RWPE1 (cell line): Measurements from ENCODE around the gene HDLBP.
A peak's percentile ranks its signal among the peaks of the same experiment; 100 is the strongest.

ENCODE experiments used
- CTCF ChIA-PET: fragments of 350-600 bp; sonication (Branson Sonifier 250); formaldehyde crosslinking; extraction: SDS; loops from one replicate; lab custom pipeline; 2021; lab: Yijun Ruan, JAX
- POLR2A ChIA-PET: fragments of 400-600 bp; formaldehyde crosslinking; extraction: SDS; loops from one replicate; lab custom pipeline; 2020; ENCODE audit warnings: antibody characterized with exemption; ENCODE audit not compliant: low non-redundant PET; lab: Yijun Ruan, JAX
- DNase-seq: peaks from one replicate; pipeline ENCODE4 v3.0.0; 2012; ENCODE audit warnings: low spot score
- H3K27ac ChIP-seq: fragments of 450-650 bp; 2 replicates; pipeline ENCODE4 v1.5.1; 2017
- CTCF ChIP-seq: fragments of 450-650 bp; conservative IDR thresholded peaks from 2 replicates; pipeline ENCODE4 v1.5.1; 2017; ENCODE audit warnings: low read depth, mild to moderate bottlenecking

HDLBP gene

GRCh38 chr2:241269707-241270520 lies 45.6 kb downstream of the HDLBP start:
- peak overlapping the region; percentile 45 for H3K27ac ChIP-seq
- TF ChIP-seq CTCF = no peak
- DNase-seq = no peak
- POLR2A ChIA-PET = no interaction called here
- CTCF ChIA-PET = interaction anchor here (0.5 kb wide), 1 partner anchor 19 kb away, joined by 3 read pairs; no protein-coding TSS in a partner anchor

- ChIA-PET POLR2A (interaction anchor here (0.6 kb wide), 1 partner anchor 91 kb away, joined by 3 read pairs; no protein-coding TSS in a partner anchor), CTCF (no interaction called here)
- peak; percentile 32 for DNase-seq
- H3K27ac ChIP-seq = peak overlapping the region; percentile 45; the same call in 1 of the 2 replicates
- TF ChIP-seq CTCF = no peak
Observed at GRCh38 chr2:241268716-241269445, 46.6 kb downstream of the HDLBP start.

GRCh38 chr2:241268306-241268705 lies 47.2 kb downstream of the HDLBP start:
- no peak for DNase-seq
- no peak for TF ChIP-seq CTCF
- CTCF ChIA-PET = no interaction called here
- no peak overlapping the region for H3K27ac ChIP-seq
- POLR2A ChIA-PET = no interaction called here

- POLR2A ChIA-PET = no interaction called here
- no peak for DNase-seq
- no peak for TF ChIP-seq CTCF
- CTCF ChIA-PET = interaction anchor here (0.5 to 0.8 kb wide), 4 partner anchors 18 to 83 kb away, joined by 3 to 7 read pairs (median 3); no protein-coding TSS in a partner anchor
- no peak overlapping the region for H3K27ac ChIP-seq
Observed at GRCh38 chr2:241267249-241268067, 48.0 kb downstream of the HDLBP start.

GRCh38 chr2:241265506-241265905 lies 50.0 kb downstream of the HDLBP start:
- no peak for TF ChIP-seq CTCF
- ChIA-PET CTCF (no interaction called here), POLR2A (no interaction called here)
- no peak overlapping the region for H3K27ac ChIP-seq
- no peak for DNase-seq

- ChIA-PET CTCF (no interaction called here), POLR2A (no interaction called here)
- H3K27ac ChIP-seq = 0 out of 2 replicates have a peak overlapping the region, but pooled peaks have one; percentile 8
Observed at GRCh38 chr2:241263061-241263460, 52.4 kb downstream of the HDLBP start.

More at GRCh38 chr2:241263061-241263460, 52.4 kb downstream of the HDLBP start:
- no peak for TF ChIP-seq CTCF
- no peak for DNase-seq
